GM19025 (cell line): Measurements from ENCODE around the gene SMYD3.
"Not testable (repeated sequence)": the region's sequence is repeated elsewhere in the genome, so short reads cannot be mapped to it uniquely, and the experiment has no call there.

Experiments used
- ATAC-seq: cut with Tn5 transposase; IDR thresholded peaks from one replicate; pipeline ENCODE4 v1.9.1; 2021; ENCODE audit warnings: mild to moderate bottlenecking, low read depth, moderate library complexity; ENCODE audit not compliant: unreplicated experiment

Gene SMYD3

GRCh38 chr1:245832771-245833527, 674.1 kb downstream of the SMYD3 start:
- no peak for ATAC-seq

GRCh38 chr1:245831518-245831917, 675.6 kb downstream of the SMYD3 start:
- no peak for ATAC-seq

- no peak for ATAC-seq
These were observed 677.3 kb downstream of the SMYD3 start for GRCh38 chr1:245829826-245830225.

- no peak for ATAC-seq
These were observed 677.9 kb downstream of the SMYD3 start for GRCh38 chr1:245829194-245829593.

- no peak for ATAC-seq
These were observed 679.8 kb downstream of the SMYD3 start for GRCh38 chr1:245827301-245827700.

- no peak for ATAC-seq
These were observed 681.8 kb downstream of the SMYD3 start for GRCh38 chr1:245825128-245825901.

- no peak for ATAC-seq
These were observed 683.5 kb downstream of the SMYD3 start for GRCh38 chr1:245823408-245824147.

GRCh38 chr1:245822996-245823395, 684.1 kb downstream of the SMYD3 start:
- no peak for ATAC-seq

GRCh38 chr1:245818363-245818762, 688.7 kb downstream of the SMYD3 start:
- ATAC-seq = not testable (repeated sequence)

- not testable (repeated sequence) for ATAC-seq
These were observed 690.6 kb downstream of the SMYD3 start for GRCh38 chr1:245816496-245816895.

- no peak for ATAC-seq
These were observed 692.4 kb downstream of the SMYD3 start for GRCh38 chr1:245814651-245815050.

GRCh38 chr1:245812278-245812677, 694.8 kb downstream of the SMYD3 start:
- ATAC-seq = no peak

GRCh38 chr1:245810789-245811337, 696.2 kb downstream of the SMYD3 start:
- ATAC-seq = no peak

GRCh38 chr1:245810181-245810769, 696.8 kb downstream of the SMYD3 start:
- ATAC-seq = no peak

- ATAC-seq = no peak
These were observed 697.7 kb downstream of the SMYD3 start for GRCh38 chr1:245809361-245809760.

GRCh38 chr1:245807954-245808719, 698.9 kb downstream of the SMYD3 start:
- no peak for ATAC-seq

GRCh38 chr1:245807306-245807705, 699.8 kb downstream of the SMYD3 start:
- ATAC-seq = peak; percentile 56

GRCh38 chr1:245805532-245805931, 701.5 kb downstream of the SMYD3 start:
- ATAC-seq = no peak

GRCh38 chr1:245804696-245805095, 702.4 kb downstream of the SMYD3 start:
- no peak for ATAC-seq

- no peak for ATAC-seq
These were observed 703.4 kb downstream of the SMYD3 start for GRCh38 chr1:245803666-245804037.
